ENCODE results near the gene CCBE1. TPM values are rescaled to one million over a fixed set of nuclear protein-coding genes. Genes with fewer than 3 reads are reported as not detected.

The CCBE1 gene
- total RNA-seq, 1 donor from 2014 or later = 1.8 TPM

DNA sequence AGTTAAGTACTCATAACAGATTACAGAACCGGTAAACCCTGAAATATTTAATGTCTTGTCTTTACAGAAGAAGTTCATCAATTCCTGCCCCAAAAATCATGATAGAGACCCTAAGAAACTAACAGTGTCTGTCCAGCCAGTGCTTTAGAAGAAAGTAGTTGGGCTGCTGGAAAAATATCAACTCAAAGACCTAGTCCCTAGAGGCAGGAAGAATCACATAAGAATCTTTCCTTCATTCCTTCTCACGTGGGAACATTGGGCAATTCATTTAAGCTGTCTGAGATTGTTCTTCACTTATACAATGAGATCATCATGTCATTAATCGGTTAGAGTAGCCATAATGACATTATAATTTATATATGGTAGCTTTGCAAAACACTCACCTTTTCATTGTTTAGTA is 156.4 kb downstream of the CCBE1 start:
- DNase-seq (ENCODE audit: low read depth) = no peak
- H3K4me3 ChIP-seq (ENCODE audit: low read depth, low read length) = no peak overlapping the region
- TF ChIP-seq, protein P1, sequence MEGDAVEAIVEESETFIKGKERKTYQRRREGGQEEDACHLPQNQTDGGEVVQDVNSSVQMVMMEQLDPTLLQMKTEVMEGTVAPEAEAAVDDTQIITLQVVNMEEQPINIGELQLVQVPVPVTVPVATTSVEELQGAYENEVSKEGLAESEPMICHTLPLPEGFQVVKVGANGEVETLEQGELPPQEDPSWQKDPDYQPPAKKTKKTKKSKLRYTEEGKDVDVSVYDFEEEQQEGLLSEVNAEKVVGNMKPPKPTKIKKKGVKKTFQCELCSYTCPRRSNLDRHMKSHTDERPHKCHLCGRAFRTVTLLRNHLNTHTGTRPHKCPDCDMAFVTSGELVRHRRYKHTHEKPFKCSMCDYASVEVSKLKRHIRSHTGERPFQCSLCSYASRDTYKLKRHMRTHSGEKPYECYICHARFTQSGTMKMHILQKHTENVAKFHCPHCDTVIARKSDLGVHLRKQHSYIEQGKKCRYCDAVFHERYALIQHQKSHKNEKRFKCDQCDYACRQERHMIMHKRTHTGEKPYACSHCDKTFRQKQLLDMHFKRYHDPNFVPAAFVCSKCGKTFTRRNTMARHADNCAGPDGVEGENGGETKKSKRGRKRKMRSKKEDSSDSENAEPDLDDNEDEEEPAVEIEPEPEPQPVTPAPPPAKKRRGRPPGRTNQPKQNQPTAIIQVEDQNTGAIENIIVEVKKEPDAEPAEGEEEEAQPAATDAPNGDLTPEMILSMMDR (conservative IDR thresholded peaks at IDR 0.05; ENCODE audit: low read depth, low read length) = no peak

DNA sequence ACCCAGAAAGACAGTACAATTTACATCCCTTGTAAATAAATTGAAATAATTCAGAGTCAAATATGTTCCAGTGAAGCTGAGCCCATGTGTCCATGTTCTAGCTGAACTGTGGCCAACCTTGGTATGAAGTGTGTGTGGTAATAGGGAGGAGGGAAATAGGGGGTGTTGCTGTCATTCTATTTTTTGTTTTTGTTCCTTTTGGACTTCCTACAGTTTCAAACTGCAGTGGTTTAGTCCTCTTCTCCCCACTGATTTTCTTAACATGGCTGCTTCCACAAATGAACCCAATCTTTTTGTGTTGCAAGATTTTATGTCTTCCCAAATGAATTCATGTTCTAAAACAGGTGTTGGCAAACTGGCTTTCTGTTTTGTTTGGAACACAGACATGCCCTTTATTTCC is 156.9 kb downstream of the CCBE1 start:
- H3K4me3 ChIP-seq (ENCODE audit: low read depth, low read length) = no peak overlapping the region
- TF ChIP-seq, protein P1 (conservative IDR thresholded peaks at IDR 0.05; ENCODE audit: low read depth, low read length) = no peak
- DNase-seq (ENCODE audit: low read depth) = no peak

DNA sequence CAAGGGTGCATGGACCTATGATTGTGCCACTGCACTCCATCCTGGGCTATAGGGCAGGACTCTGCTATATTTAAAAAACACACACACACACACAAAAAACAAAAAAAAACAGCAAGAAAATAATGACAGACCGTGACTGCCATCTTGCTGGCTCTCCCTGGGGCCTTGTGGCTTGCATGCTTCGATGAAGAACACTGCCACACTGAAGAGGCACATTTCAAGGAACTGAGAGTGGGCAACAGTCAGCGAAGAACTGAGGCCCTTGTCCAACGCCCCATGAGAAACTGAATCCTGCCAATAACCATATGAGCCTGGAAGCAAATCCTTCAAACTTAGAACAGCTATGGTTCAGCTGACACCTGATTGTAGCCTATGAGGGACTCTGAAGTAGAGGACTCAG is 158.1 kb downstream of the CCBE1 start:
- TF ChIP-seq, protein P1 (conservative IDR thresholded peaks at IDR 0.05; ENCODE audit: low read depth, low read length) = no peak
- DNase-seq (ENCODE audit: low read depth) = no peak
- H3K4me3 ChIP-seq (ENCODE audit: low read depth, low read length) = no peak overlapping the region

DNA sequence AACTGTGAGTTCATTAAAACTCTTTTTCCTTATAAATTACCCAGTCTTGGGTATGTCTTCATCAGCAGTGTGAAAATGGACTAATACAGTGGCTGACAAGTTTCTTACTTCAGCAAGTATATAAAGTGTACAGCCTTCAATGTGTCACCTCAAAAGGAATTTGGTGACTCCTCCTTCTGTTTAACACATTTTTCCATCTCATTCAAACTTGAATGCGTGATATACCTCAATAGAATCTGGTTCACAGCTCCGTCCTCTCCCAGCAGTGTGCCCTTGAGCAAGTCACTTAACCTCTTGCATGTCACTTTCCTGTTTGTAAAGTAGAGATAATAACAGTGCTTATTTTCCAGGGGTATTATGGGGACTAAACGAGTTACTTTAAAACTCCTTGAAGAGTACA is 159.6 kb downstream of the CCBE1 start:
- H3K4me3 ChIP-seq (ENCODE audit: low read depth, low read length) = no peak overlapping the region
- no peak for DNase-seq (ENCODE audit: low read depth)
- TF ChIP-seq, protein P1 (conservative IDR thresholded peaks at IDR 0.05; ENCODE audit: low read depth, low read length) = no peak

GRCh38 chr18:59536166-59536565 is 161.1 kb downstream of the CCBE1 start:
- DNase-seq (ENCODE audit: low read depth) = no peak
- TF ChIP-seq, protein P1 (conservative IDR thresholded peaks at IDR 0.05; ENCODE audit: low read depth, low read length) = no peak
- no peak overlapping the region for H3K4me3 ChIP-seq (ENCODE audit: low read depth, low read length)

DNA sequence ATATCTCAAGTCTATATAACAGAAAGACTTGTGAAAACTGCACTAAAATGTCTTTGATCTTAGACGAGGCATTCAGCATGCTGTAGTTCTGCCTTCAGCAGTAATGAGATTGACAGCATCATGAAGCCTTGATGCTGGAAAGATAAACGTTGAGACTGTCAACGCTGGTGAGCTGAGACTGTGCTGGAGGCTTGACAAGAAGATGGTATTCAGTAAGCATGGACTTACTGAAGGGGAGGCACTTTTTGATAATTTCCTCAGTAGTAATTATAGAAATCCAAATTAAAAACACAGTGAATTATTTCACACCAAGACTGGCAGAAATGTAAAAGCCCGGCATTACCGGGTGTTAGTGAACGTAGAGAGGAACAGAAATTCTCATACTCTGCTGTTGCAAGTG is 162.2 kb downstream of the CCBE1 start:
- TF ChIP-seq, protein P1 (conservative IDR thresholded peaks at IDR 0.05; ENCODE audit: low read depth, low read length) = no peak
- no peak for DNase-seq (ENCODE audit: low read depth)
- H3K4me3 ChIP-seq (ENCODE audit: low read depth, low read length) = no peak overlapping the region

- DNase-seq (ENCODE audit: low read depth) = no peak
- H3K4me3 ChIP-seq (ENCODE audit: low read depth, low read length) = no peak overlapping the region
- TF ChIP-seq, protein P1 (conservative IDR thresholded peaks at IDR 0.05; ENCODE audit: low read depth, low read length) = no peak
These were observed 168.4 kb downstream of the CCBE1 start for GRCh38 chr18:59528866-59529265.

All from epithelial cell of proximal tubule (primary cell).